GM19468 (cell line): ENCODE results near the gene SLAIN1.
A peak's percentile ranks its signal among the peaks of the same experiment; 100 is the strongest.

Experiments used
- ATAC-seq: cut with Tn5 transposase; IDR thresholded peaks from one replicate; pipeline ENCODE4 v1.9.1; 2021; ENCODE audit warnings: mild to moderate bottlenecking, moderate library complexity, moderate number of reproducible peaks; ENCODE audit not compliant: unreplicated experiment; ENCODE audit errors: extremely low read depth

The SLAIN1 gene

DNA sequence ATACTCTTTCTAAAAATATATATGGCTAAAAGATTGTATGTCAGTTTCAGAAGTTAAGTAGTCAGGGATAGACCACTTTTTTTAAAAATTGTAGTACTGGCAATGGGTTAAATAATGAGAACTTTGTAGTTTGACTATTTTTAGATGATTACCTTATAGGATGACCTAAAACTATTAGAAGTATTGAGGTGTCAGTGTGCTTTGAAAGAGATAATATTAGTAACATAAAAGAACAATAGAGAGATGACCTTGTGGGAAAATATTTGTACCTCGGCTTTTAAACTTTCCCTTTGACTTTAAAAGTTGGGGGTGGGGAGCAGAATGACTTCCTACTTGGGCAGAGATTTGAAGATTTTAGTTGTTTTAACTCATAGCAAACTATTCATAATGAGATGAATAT, 48.3 kb downstream of the SLAIN1 start:
- no peak for ATAC-seq

- ATAC-seq = no peak
Measured at GRCh38 chr13:77749344-77749880, 51.9 kb downstream of the SLAIN1 start.

DNA sequence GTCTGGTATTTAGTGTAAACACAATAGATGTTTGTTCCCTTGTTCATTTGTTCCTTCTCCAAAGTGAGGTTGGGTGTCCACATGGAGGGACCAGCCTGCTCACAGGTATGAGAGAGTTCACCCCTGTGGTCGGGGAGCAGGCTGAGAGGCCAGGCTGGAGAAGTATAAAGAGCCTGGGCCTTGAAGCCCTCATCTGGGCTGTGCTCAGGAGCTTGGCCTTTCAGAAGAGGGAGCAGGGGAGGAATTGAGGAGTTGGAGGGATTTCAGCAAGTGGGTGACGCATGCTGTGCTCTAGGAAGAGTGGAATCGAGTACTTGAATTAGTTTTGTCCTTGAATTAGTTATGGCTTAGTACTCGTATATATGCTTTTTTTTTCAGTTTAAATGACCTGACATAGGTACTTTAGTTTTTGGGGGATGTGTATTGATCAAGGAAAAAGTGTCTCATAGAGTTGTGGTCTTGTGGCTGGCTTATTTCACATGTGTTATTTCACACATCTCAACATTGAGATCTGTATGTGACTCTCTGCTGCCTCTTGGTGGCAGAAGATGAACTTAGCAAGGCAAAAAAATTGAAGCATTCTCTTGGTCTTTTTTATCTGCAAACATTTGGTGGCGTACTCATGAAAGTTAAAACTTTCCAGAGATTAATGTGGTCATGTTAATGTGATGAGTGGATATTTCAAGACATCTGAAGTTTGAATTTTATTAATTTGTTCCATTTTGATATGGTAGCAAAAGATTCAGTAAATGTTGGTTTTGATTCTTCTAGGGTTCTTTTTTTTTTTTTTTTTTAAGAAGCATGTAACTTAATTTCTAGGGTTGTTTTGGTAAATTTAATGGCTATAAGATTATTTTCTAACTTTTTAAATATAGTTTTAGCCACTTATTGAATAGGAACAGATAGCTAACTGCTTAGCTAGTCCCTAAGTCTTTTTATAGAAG, 54.3 kb downstream of the SLAIN1 start:
- ATAC-seq = peak; percentile 80

DNA sequence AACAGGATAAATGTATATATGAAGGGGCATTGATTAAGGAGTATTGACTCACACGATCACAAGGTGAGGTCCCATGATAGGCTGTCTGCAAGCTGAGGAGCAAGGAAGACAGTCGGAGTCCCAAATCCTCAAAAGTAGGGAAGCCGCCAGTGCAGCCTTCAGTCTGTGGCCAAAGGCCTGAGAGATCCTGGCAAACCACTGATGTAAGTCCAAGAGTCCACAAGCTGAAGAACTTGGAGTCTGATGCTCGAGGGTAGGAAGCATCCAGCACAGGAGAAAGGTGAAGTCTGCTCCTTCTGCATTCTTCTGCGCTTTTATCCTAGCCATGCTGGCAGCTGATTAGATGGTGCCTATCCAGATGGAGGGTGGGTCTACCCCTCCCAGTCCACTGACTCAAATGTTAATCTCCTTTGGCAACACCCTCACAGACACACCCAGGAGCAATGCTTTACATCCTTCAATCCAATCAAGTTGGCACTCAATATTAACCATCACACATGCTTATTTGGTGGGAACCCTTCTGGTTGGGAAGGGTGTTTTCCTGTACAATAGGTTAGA, 55.1 kb downstream of the SLAIN1 start:
- no peak for ATAC-seq

DNA sequence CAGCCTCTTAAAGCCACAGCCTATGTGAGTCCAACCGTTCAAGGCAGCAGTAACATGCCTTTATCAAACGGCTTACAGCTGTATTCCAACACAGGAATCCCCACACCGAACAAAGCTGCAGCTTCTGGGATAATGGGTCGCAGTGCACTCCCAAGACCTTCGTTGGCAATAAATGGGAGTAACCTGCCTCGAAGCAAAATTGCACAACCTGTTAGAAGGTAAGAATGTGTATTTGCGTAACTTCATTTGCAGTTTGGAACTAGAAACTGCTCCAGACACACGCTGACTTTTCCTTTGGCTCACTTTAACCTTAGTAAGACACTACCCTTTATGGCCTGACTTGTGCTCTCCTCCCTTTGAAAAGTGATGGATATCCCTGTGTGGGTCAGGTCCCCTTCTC, 63.4 kb downstream of the SLAIN1 start:
- no peak for ATAC-seq

GRCh38 chr13:77767413-77767812, 69.9 kb downstream of the SLAIN1 start:
- no peak for ATAC-seq

GRCh38 chr13:77774181-77774580, 76.7 kb downstream of the SLAIN1 start:
- ATAC-seq = no peak

GRCh38 chr13:77776704-77777103, 79.2 kb downstream of the SLAIN1 start:
- no peak for ATAC-seq

GRCh38 chr13:77779552-77780272, 82.2 kb downstream of the SLAIN1 start:
- peak; percentile 48 for ATAC-seq

DNA sequence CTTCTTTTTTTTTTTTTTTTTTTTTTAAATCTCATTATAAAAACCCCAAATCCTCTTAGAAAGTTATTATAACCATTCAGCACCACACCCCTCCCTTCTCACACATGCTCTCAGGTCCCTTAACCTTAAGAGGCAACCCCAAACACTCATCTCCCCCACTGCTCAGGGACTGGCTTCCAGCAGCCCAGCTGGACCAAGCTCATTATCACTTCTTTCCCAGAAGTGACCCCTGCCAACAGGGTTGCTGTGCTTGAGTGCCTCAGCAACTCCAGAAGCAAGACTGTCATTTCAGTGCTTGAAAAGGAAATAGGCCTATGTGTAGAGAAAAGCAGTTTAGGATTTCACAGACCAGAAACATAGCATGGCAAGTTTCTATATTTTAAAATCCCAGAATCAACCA, 84.3 kb downstream of the SLAIN1 start:
- no peak for ATAC-seq

- no peak for ATAC-seq
Measured at GRCh38 chr13:77784515-77784914, 87.0 kb downstream of the SLAIN1 start.

- ATAC-seq = no peak
Measured at GRCh38 chr13:77786695-77787287, 89.3 kb downstream of the SLAIN1 start.

GRCh38 chr13:77789376-77789775, 91.9 kb downstream of the SLAIN1 start:
- ATAC-seq = no peak

DNA sequence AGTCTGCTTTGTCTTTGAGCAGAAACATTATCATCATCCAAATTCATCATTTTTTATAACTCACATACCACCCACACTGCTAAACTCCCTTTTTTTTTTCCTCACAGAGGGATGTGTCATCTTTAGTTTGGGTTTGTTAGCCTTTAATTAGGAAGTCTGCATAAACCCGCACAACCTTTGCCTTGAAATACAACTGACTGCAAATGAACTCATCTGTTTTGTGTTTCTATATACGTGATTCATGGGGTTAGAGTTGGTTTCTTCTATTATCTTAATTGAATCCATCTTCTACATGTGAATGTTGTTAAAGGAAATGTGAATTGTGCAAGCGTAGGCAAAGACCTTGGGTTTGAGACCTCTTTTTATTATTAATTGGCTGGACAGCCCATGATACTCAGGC, 102.7 kb downstream of the SLAIN1 start:
- no peak for ATAC-seq

GRCh38 chr13:77806518-77806917, 109.0 kb downstream of the SLAIN1 start:
- no peak for ATAC-seq

DNA sequence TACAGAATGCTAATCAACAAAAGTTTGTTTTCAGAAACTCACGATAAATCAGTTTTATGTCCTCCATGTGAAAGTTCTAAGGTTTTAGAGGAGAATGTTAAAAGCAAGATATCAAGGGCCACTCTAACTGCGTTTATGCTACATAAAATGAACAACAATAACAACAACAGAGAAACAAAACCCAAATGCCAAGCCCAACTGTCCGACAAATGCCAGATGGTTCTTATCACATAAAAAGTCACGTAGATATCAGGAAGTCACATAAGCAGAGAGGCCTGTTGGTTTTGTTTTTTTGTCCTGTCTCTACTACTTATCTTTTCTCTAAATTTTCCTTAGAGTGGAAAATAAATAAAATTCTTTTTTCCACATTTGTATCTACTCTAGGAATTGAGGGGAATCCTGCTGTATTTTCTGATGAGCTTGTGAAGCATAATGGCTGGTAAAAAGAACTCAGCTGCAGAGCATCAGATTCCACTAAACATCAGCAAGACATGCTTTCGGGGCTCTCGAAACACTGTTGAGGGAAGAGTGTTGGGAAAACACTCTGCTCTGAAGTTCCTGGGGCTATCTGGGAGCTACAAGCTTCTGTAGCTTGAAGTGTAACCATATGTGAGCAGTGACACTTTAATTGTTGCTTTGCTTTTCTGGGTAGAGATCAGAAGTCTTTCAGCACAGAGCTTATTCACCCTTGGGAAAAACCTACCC, 110.1 kb downstream of the SLAIN1 start:
- no peak for ATAC-seq

- peak; percentile 39 for ATAC-seq
Measured at GRCh38 chr13:77810430-77810829, 112.9 kb downstream of the SLAIN1 start.

DNA sequence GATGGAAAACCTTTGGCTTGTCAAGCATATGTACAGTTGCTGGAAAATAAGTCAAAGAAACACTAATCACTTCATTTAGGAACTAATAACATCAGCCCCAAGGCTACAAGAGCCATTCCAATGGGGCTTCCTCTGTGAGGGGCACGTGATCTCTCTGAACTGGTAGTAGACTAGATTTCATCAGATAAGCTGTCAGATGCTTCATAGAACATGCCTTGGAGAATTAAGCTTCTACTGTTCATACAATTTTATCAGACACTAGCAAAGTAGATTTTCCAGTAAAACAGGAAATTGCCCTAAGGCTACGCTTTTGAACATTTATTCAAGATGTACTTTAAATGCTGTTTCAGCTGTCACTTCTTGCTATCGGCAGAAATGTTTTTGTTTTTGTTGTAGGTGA, 113.4 kb downstream of the SLAIN1 start:
- no peak for ATAC-seq

DNA sequence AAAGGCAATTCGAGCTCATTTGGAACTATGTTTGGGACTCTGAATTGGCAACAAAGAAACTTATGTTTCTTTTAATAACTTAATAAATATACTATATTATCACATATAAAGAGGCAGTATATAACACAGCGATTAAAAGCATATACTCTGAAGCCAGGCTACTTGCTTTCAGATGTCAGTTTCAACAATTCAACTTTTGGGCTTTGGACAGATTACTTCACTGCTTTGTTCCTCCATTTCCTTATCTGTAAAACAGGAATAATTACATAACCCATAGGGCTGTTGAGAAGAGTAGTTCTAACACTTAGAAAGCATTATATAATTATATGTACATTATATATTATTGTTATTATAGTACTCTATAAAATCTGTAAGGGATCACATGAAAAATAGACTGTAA, 113.9 kb downstream of the SLAIN1 start:
- ATAC-seq = no peak

- ATAC-seq = no peak
Measured at GRCh38 chr13:77811981-77812380, 114.5 kb downstream of the SLAIN1 start.
